Vagina (tissue), 2 donors: ENCODE data around the gene SPO11.

ENCODE experiments used
- POLR2A ChIP-seq, 2 donors: fragments of 450-650 bp; IDR thresholded peaks; one replicate each; pipeline ENCODE4 v1.6.1; 2017; ENCODE audit warnings: antibody characterized with exemption in 2 of 2, mild to moderate bottlenecking in 2 of 2, moderate library complexity in 2 of 2
- POLR2AphosphoS5 ChIP-seq, 2 donors: sonication (generic); formaldehyde crosslinking; IDR thresholded peaks; one replicate each; pipeline ENCODE4 v1.9.0; 2017; ENCODE audit warnings: antibody characterized with exemption in 2 of 2, mild to moderate bottlenecking in 2 of 2, low read depth in 1 of 2; ENCODE audit not compliant: insufficient read depth in 1 of 2
- TF ChIP-seq, protein P1 (sequence below), 3 experiments: fragments of 450-650 bp in 2 of 3; fragments of 200-600 bp in 1 of 3; sonication (generic) in 1 of 3; IDR thresholded peaks; one replicate each; pipeline ENCODE4 v1.5.1; 2017 to 2019; ENCODE audit warnings: antibody characterized with exemption in 3 of 3, mild to moderate bottlenecking in 2 of 3, moderate library complexity in 2 of 3

DNA sequence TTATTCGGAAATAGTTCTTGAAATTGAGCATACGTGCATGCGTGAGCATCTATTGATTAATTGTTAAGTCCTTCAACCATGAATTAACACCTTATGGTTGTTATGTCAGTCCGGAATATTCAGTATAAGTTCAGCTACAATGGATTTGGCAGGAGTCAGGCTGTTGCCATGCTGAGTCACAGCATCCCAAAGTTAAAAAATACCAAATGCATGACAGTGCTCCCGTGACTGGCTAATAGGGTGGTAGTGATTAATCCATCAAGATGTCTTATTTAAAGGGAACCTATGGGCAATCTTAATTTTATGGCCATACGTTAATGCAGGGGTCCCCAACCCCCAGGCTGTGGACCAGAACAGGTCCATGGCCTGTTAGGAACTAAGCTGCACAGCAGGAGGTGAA, 31.9 kb downstream of the SPO11 start:
- TF ChIP-seq, protein P1, sequence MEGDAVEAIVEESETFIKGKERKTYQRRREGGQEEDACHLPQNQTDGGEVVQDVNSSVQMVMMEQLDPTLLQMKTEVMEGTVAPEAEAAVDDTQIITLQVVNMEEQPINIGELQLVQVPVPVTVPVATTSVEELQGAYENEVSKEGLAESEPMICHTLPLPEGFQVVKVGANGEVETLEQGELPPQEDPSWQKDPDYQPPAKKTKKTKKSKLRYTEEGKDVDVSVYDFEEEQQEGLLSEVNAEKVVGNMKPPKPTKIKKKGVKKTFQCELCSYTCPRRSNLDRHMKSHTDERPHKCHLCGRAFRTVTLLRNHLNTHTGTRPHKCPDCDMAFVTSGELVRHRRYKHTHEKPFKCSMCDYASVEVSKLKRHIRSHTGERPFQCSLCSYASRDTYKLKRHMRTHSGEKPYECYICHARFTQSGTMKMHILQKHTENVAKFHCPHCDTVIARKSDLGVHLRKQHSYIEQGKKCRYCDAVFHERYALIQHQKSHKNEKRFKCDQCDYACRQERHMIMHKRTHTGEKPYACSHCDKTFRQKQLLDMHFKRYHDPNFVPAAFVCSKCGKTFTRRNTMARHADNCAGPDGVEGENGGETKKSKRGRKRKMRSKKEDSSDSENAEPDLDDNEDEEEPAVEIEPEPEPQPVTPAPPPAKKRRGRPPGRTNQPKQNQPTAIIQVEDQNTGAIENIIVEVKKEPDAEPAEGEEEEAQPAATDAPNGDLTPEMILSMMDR (IDR thresholded peaks at IDR 0.05) = no peak
- TF ChIP-seq POLR2AphosphoS5 (IDR thresholded peaks at IDR 0.05; ENCODE audit: insufficient read depth in 1 of 2, low read depth in 1 of 2) (no peak), POLR2A (IDR thresholded peaks at IDR 0.05) (no peak)
